Transverse colon (tissue), 4 donors: ENCODE data around the gene KIF5A. TPM values are rescaled to one million over a fixed set of nuclear protein-coding genes. Genes with fewer than 3 reads are reported as not detected.
A peak's percentile ranks its signal among the peaks of the same experiment; 100 is the strongest.

Experiments used
- DNase-seq: peaks from one replicate; pipeline ENCODE4 v3.0.0-alpha.2; 2019
- H3K27ac ChIP-seq, 4 donors: fragments of 200-600 bp; sonication (generic); 2 replicates each; pipeline ENCODE4 v1.5.1; 2016 to 2018; ENCODE audit warnings: inconsistent platforms in 4 of 4
- H3K27me3 ChIP-seq: fragments of 200-600 bp; sonication (generic); 2 replicates; pipeline ENCODE4 v1.5.1; 2017; ENCODE audit warnings: inconsistent platforms
- H3K36me3 ChIP-seq, 4 donors: fragments of 200-600 bp; sonication (generic); 2 replicates each; pipeline ENCODE4 v1.5.1; 2017 to 2019; ENCODE audit warnings: inconsistent platforms in 4 of 4
- H3K4me1 ChIP-seq, 4 donors: fragments of 200-600 bp; sonication (generic); 2 replicates each; pipeline ENCODE4 v1.5.1; 2017 to 2020; ENCODE audit warnings: inconsistent platforms in 4 of 4
- H3K4me3 ChIP-seq, 4 donors: fragments of 200-600 bp; sonication (generic); 1 replicate in 1 of 4; 2 replicates in 3 of 4; pipeline versions ENCODE4 v1.5.1 to v1.6.1; 2017 to 2019; ENCODE audit warnings: inconsistent platforms in 4 of 4
- H3K9me3 ChIP-seq, 2 donors: fragments of 200-600 bp; sonication (generic); 2 replicates each; pipeline ENCODE4 v1.5.1; 2017 to 2019; ENCODE audit warnings: inconsistent platforms in 2 of 2
- CTCF ChIP-seq, 5 experiments: fragments of 200-600 bp in 3 of 5; fragments of 450-650 bp in 2 of 5; sonication (generic) in 3 of 5; IDR thresholded peaks; 1 replicate in 2 of 5; 2 replicates in 3 of 5; pipeline ENCODE4 v1.5.1; 2016 to 2017; ENCODE audit warnings: antibody characterized with exemption in 5 of 5, inconsistent platforms in 3 of 5, mild to moderate bottlenecking in 2 of 5, moderate library complexity in 1 of 5
- EP300 ChIP-seq: sonication (generic); formaldehyde crosslinking; IDR thresholded peaks from one replicate; pipeline ENCODE4 v1.6.1; 2017; ENCODE audit warnings: antibody characterized with exemption, low read depth
- POLR2A ChIP-seq: fragments of 450-650 bp; IDR thresholded peaks from one replicate; pipeline ENCODE4 v1.6.1; 2016; ENCODE audit warnings: antibody characterized with exemption, mild to moderate bottlenecking, moderate library complexity
- POLR2AphosphoS5 ChIP-seq, 3 donors: sonication (generic); formaldehyde crosslinking; IDR thresholded peaks; one replicate each; pipeline ENCODE4 v1.6.1; 2016; ENCODE audit warnings: antibody characterized with exemption in 3 of 3
- WGBS, 2 donors: methylation state at CpG; one replicate each; pipeline ENCODE4 v1.1.5; 2018; ENCODE audit warnings: low coverage in 1 of 2; 5-methylcytosine and 5-hydroxymethylcytosine counted together
- in situ Hi-C, 4 donors: fragments of 200-750 bp; cut with MboI; loops; one replicate each; pipeline versions ENCODE4 v1.15.0 to v1.15.1; 2017; ENCODE audit warnings: low sequenced_read_pairs in 3 of 4, low pct_ligation_motif_present in 1 of 4, low pct_unique_long_range_greater_than_20kb in 1 of 4
- intact Hi-C: fragments of 100-400 bp; cut with DNase I; formaldehyde crosslinking; loops from one replicate; pipeline ENCODE4 v1.15.1; 2023; ENCODE audit warnings: low total_unique reads
- total RNA-seq, 4 donors: library from RNA; depleted of rRNA; stranded (reverse); fragments of >200 nt; gene quantifications; one replicate each; pipeline ENCODE4 v1.1.0, GENCODE V29; 2016

The KIF5A gene
- total RNA-seq, 4 donors from 2014 or later: 1.3 to 6.2 (median 1.6) TPM

- H3K9me3 ChIP-seq: no peaks in the 10 kb centered on the region
- no peak for TF ChIP-seq POLR2A
- TF ChIP-seq CTCF (IDR thresholded peaks at IDR 0.05): no peak
- TF ChIP-seq EP300: no peak
- TF ChIP-seq POLR2AphosphoS5 (IDR thresholded peaks at IDR 0.05): no peak
- peaks cover 9 to 53% (median 24%) of the 10 kb centered on the region in 4 donors for H3K4me1 ChIP-seq
- no peaks in the 10 kb centered on the region for H3K36me3 ChIP-seq
- no peak for DNase-seq
- H3K4me3 ChIP-seq: peak overlapping the region; percentile 37 to 94 (median 60)
- intact Hi-C loops: no loop called here
- 49% methylated on average over 25 of the region's 34 CpGs; no CpG with 5 or more reads in 1 of the 2 donors for WGBS, 2 donors
- peaks cover 56% of the 10 kb centered on the region for H3K27me3 ChIP-seq
- H3K27ac ChIP-seq: peak overlapping the region; percentile 81 to 93 (median 84)
- in situ Hi-C loops: no loop called here
Measured at GRCh38 chr12:57609781-57610553, 60.1 kb downstream of the KIF5A start.

GRCh38 chr12:57610554-57611107 lies 60.8 kb downstream of the KIF5A start:
- Histone ChIP-seq H3K27ac (peak overlapping the region; percentile 81 to 93 (median 84)), H3K4me3 (peak overlapping the region; percentile 37 to 94 (median 60)), H3K9me3 (no peaks in the 10 kb centered on the region), H3K27me3 (peaks cover 55% of the 10 kb centered on the region), H3K4me1 (peaks cover 8 to 47% (median 21%) of the 10 kb centered on the region in 4 donors), H3K36me3 (no peaks in the 10 kb centered on the region)
- intact Hi-C loops (no loop called here), in situ Hi-C loops (no loop called here)
- 11% methylated on average over 29 of the region's 29 CpGs; no CpG with 5 or more reads in 1 of the 2 donors for WGBS, 2 donors
- TF ChIP-seq POLR2A (no peak), POLR2AphosphoS5 (IDR thresholded peaks at IDR 0.05) (peak in 1 of 3 donors; percentile 6)
- DNase-seq: peak; percentile 59

GRCh38 chr12:57611108-57611826 lies 61.4 kb downstream of the KIF5A start, which contains the start of gene ARHGEF25:
TSS of gene ARHGEF25 (plus strand) at chr12:57611435. CDS start at chr12:57611895, 460 bp downstream.
- Histone ChIP-seq H3K36me3 (no peaks in the 10 kb centered on the region), H3K27me3 (peaks cover 56% of the 10 kb centered on the region), H3K9me3 (no peaks in the 10 kb centered on the region), H3K4me1 (peaks cover 4 to 44% (median 19%) of the 10 kb centered on the region in 4 donors), H3K27ac (peak within 1 kb of the TSS; percentile 81 to 93 (median 84)), H3K4me3 (peak within 1 kb of the TSS; percentile 37 to 94 (median 60))
- in situ Hi-C loops: no loop called here
- intact Hi-C loops: no loop called here
- TF ChIP-seq EP300: no peak
- TF ChIP-seq POLR2AphosphoS5 (IDR thresholded peaks at IDR 0.05): peak in 2 of 3 donors; percentile 49 to 52
- peak; percentile 40 for TF ChIP-seq POLR2A
- WGBS, 2 donors: 1% methylated on average over 51 of the region's 55 CpGs; no CpG with 5 or more reads in 1 of the 2 donors
- DNase-seq: peak; percentile 73

- Histone ChIP-seq H3K27ac (peak overlapping the region; percentile 81 to 93 (median 84)), H3K36me3 (no peaks in the 10 kb centered on the region)
Measured at GRCh38 chr12:57611827-57612710, 62.2 kb downstream of the KIF5A start.

More at GRCh38 chr12:57611827-57612710, 62.2 kb downstream of the KIF5A start:
- 23 to 60% methylated on average over 1 to 15 of the region's 23 CpGs for WGBS, 2 donors
- in situ Hi-C loops (no loop called here), intact Hi-C loops (no loop called here)
- H3K27me3 ChIP-seq: peaks cover 59% of the 10 kb centered on the region
- peaks cover 4 to 44% (median 19%) of the 10 kb centered on the region in 4 donors for H3K4me1 ChIP-seq
- H3K4me3 ChIP-seq: peak overlapping the region; percentile 37 to 94 (median 60)
- DNase-seq: no peak
- TF ChIP-seq CTCF (IDR thresholded peaks at IDR 0.05): no peak
- no peak for TF ChIP-seq EP300
- TF ChIP-seq POLR2A: no peak
- TF ChIP-seq POLR2AphosphoS5 (IDR thresholded peaks at IDR 0.05): no peak
- no peaks in the 10 kb centered on the region for H3K9me3 ChIP-seq
